Gastroesophageal sphincter (tissue), 4 donors: ENCODE results near the gene KRTAP4-9. TPM values are rescaled to one million over a fixed set of nuclear protein-coding genes. Genes with fewer than 3 reads are reported as not detected.
"Not testable (repeated sequence)": the region's sequence is repeated elsewhere in the genome, so short reads cannot be mapped to it uniquely, and the experiment has no call there.

Experiments
- ATAC-seq: fragments of 150-250 bp; one replicate; pipeline ENCODE4 v1.9.1; 2016; ENCODE audit warnings: mild to moderate bottlenecking, moderate library complexity
- H3K27ac ChIP-seq, 4 donors: fragments of 200-600 bp; sonication (generic) in 3 of 4; 1 replicate in 3 of 4; 2 replicates in 1 of 4; pipeline ENCODE4 v1.5.1; 2016 to 2019
- H3K27me3 ChIP-seq: fragments of 200-600 bp; sonication (generic); one replicate; pipeline ENCODE4 v1.5.1; 2019
- H3K36me3 ChIP-seq, 2 donors: fragments of 200-600 bp; sonication (generic); one replicate each; pipeline ENCODE4 v1.5.1; 2019; ENCODE audit warnings: control low read depth in 1 of 2
- H3K4me1 ChIP-seq, 3 donors: fragments of 200-600 bp; sonication (generic); 1 replicate in 2 of 3; 2 replicates in 1 of 3; pipeline ENCODE4 v1.5.1; 2016 to 2019; ENCODE audit warnings: control low read depth in 2 of 3
- H3K4me3 ChIP-seq, 2 donors: fragments of 200-600 bp; sonication (generic); one replicate each; pipeline ENCODE4 v1.5.1; 2019; ENCODE audit warnings: mild to moderate bottlenecking in 1 of 2, moderate library complexity in 1 of 2
- H3K9me3 ChIP-seq, 3 donors: fragments of 200-600 bp; sonication (generic); one replicate each; pipeline ENCODE4 v1.5.1; 2017 to 2019; ENCODE audit warnings: control low read depth in 2 of 3
- CTCF ChIP-seq, 4 experiments: fragments of 200-600 bp in 2 of 4; fragments of 450-650 bp in 2 of 4; sonication (generic) in 1 of 4; IDR thresholded peaks; one replicate each; pipeline ENCODE4 v1.5.1; 2017 to 2019; ENCODE audit warnings: antibody characterized with exemption in 4 of 4, mild to moderate bottlenecking in 2 of 4, moderate library complexity in 2 of 4
- EP300 ChIP-seq: sonication (generic); formaldehyde crosslinking; IDR thresholded peaks from one replicate; pipeline ENCODE4 v1.6.1; 2017; ENCODE audit warnings: antibody characterized with exemption, mild to moderate bottlenecking
- POLR2A ChIP-seq, 2 donors: fragments of 450-650 bp; IDR thresholded peaks; one replicate each; pipeline ENCODE4 v1.6.1; 2017; ENCODE audit warnings: antibody characterized with exemption in 2 of 2, mild to moderate bottlenecking in 2 of 2, moderate library complexity in 1 of 2
- POLR2AphosphoS5 ChIP-seq: sonication (generic); formaldehyde crosslinking; IDR thresholded peaks from one replicate; pipeline ENCODE4 v1.6.1; 2017; ENCODE audit warnings: antibody characterized with exemption
- WGBS, 2 donors: methylation state at CpG; one replicate each; pipeline ENCODE4 v1.1.5; 2018; ENCODE audit warnings: low coverage in 1 of 2; 5-methylcytosine and 5-hydroxymethylcytosine counted together
- total RNA-seq, 4 donors: library from RNA; depleted of rRNA; stranded (reverse); fragments of >200 nt; gene quantifications; one replicate each; pipeline ENCODE4 v1.1.0, GENCODE V29; 2016

The KRTAP4-9 gene
- total RNA-seq, 4 donors from 2014 or later: not detected

GRCh38 chr17:41103896-41104295, 1.3 kb upstream of the KRTAP4-9 start:
- WGBS, 2 donors: 80 to 81% methylated on average over 1 of the region's 1 CpG
- Histone ChIP-seq H3K27ac (no peak overlapping the region), H3K9me3 (no peaks in the 10 kb centered on the region), H3K4me1 (no peaks in the 10 kb centered on the region), H3K4me3 (no peak overlapping the region), H3K36me3 (no peaks in the 10 kb centered on the region), H3K27me3 (peaks cover 38% of the 10 kb centered on the region)
- ATAC-seq: no peak
- TF ChIP-seq CTCF (IDR thresholded peaks at IDR 0.05) (no peak), POLR2A (IDR thresholded peaks at IDR 0.05) (no peak), EP300 (no peak), POLR2AphosphoS5 (no peak)

GRCh38 chr17:41104386-41105038, 677 bp upstream of the KRTAP4-9 start:
- H3K36me3 ChIP-seq, ATAC-seq, H3K4me3 ChIP-seq, H3K4me1 ChIP-seq, H3K27ac ChIP-seq, H3K9me3 ChIP-seq: not testable (repeated sequence)
- H3K27me3 ChIP-seq: peaks cover 35% of the 10 kb centered on the region
- 25 to 50% methylated on average over 2 of the region's 2 CpGs for WGBS, 2 donors

- H3K9me3 ChIP-seq: no peaks in the 10 kb centered on the region
- H3K27me3 ChIP-seq: peaks cover 22% of the 10 kb centered on the region
- WGBS, 2 donors: 72% methylated on average over 1 of the region's 1 CpG; no CpG with 5 or more reads in 1 of the 2 donors
- TF ChIP-seq POLR2A (IDR thresholded peaks at IDR 0.05) (no peak), EP300 (no peak), CTCF (IDR thresholded peaks at IDR 0.05) (no peak), POLR2AphosphoS5 (no peak)
- H3K36me3 ChIP-seq: no peaks in the 10 kb centered on the region
- H3K4me3 ChIP-seq: no peak overlapping the region
- no peak for ATAC-seq
- no peaks in the 10 kb centered on the region for H3K4me1 ChIP-seq
- no peak overlapping the region for H3K27ac ChIP-seq
Measured at GRCh38 chr17:41107941-41108450, 2.8 kb downstream of the KRTAP4-9 start.

GRCh38 chr17:41108728-41109386, 3.7 kb downstream of the KRTAP4-9 start:
- WGBS, 2 donors: 0 to 17% methylated on average over 1 of the region's 1 CpG
- not testable (repeated sequence) for H3K27ac ChIP-seq

GRCh38 chr17:41111151-41111885, 6.1 kb downstream of the KRTAP4-9 start:
- H3K9me3 ChIP-seq: no peaks in the 10 kb centered on the region
- TF ChIP-seq POLR2AphosphoS5 (no peak), POLR2A (IDR thresholded peaks at IDR 0.05) (no peak), CTCF (IDR thresholded peaks at IDR 0.05) (no peak), EP300 (no peak)
- no peak overlapping the region for H3K4me3 ChIP-seq
- peaks cover 21% of the 10 kb centered on the region for H3K27me3 ChIP-seq
- no peak overlapping the region for H3K27ac ChIP-seq
- 77 to 81% methylated on average over 2 of the region's 2 CpGs for WGBS, 2 donors
- H3K4me1 ChIP-seq: no peaks in the 10 kb centered on the region
- ATAC-seq: no peak
- H3K36me3 ChIP-seq: no peaks in the 10 kb centered on the region

More at GRCh38 chr17:41108728-41109386, 3.7 kb downstream of the KRTAP4-9 start:
- H3K4me3 ChIP-seq, ATAC-seq, H3K4me1 ChIP-seq, H3K9me3 ChIP-seq, H3K36me3 ChIP-seq: not testable (repeated sequence)
- H3K27me3 ChIP-seq: peaks cover 22% of the 10 kb centered on the region
